HG02840 (cell line): ENCODE results near the gene SPACA7.

Experiments used
- ATAC-seq: cut with Tn5 transposase; IDR thresholded peaks from one replicate; pipeline ENCODE4 v1.9.1; 2021; ENCODE audit warnings: mild to moderate bottlenecking, moderate library complexity, moderate number of reproducible peaks; ENCODE audit not compliant: unreplicated experiment, low FRiP score

The SPACA7 gene, protein sequence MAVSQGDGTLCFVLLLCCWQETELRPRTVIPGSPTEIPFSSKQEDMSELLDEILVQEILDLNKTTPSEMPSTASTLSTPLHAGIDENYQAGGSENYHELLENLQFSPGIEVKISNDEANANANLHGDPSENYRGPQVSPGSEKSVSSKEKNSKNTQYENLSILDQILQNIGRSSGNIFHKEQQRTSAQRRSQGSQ

GRCh38 chr13:112376050-112376681, at the start of gene SPACA7:
Gene SPACA7, plus strand, starts transcription at chr13:112376355. Its CDS starts 31 bp downstream, at chr13:112376386.
- ATAC-seq, result no peak

GRCh38 chr13:112326821-112327370, 49.3 kb upstream of the SPACA7 start:
- no peak for ATAC-seq

GRCh38 chr13:112328936-112329335, 47.2 kb upstream of the SPACA7 start:
- ATAC-seq, result no peak

DNA sequence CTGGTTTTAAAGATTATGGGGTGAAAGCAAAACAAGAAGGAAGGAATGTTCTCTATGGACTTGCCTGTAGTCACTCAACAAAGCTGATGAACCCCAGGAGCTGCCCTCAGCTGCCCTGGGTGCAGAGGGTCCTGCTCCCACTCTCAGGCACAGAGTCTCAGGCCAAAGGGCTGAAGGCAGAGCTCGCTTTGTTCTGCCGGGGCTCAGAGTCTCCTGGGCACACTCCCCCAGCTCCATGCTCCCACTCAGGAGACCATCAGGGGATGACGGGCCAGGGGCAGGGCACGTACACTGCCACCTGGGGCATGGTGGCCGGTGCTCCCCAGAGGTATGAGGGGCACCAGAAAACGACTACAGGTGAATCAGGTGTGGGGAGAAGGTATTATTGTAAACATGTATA, 46.8 kb upstream of the SPACA7 start:
- no peak for ATAC-seq

GRCh38 chr13:112330066-112330465, 46.1 kb upstream of the SPACA7 start:
- ATAC-seq, result no peak

DNA sequence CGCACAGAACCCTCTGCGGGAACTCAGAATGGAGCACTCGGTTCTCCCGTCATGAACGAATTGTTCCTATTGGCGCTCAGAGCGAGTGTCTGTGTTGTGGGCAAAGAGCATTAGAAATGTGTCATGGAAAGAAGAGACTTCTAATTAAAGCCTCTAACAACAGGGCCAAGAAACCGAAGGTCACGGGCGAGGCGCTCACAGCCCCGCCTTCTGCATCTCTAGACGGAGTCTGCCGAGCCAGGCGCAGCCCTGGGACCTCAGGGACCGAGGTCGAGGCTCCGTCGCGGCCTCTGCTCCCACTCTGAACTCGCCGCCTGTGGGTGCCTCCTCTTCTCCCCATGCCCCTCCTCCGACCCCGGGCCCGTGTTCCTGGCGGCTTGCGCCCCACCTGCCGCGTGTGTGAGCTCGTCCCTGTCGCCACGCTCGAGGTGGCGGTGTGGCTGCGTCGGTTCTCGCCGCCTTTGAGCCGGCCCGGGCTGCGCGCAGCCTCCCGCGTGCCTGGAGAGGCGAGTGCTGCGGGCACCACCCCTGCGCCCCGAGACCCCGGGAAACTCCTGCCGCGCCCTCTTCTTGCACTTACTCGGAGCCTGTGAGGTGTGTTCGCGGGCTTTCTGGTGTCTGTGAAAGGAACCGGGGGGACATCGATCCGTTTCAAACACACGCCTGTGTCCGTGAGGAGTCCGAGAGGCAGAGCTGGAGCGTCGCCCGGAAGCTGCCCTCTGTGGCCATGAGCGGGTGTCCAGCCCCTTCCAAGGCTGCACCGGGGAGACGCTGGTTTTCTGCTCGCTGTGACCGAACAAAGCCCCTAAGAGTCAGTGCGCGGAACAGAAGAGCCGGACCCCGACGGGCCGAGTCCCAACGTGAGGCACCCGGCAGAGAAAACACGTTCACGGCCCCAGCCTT, 45.4 kb upstream of the SPACA7 start:
- no peak for ATAC-seq

- ATAC-seq, result no peak
These were observed 44.5 kb upstream of the SPACA7 start for GRCh38 chr13:112331675-112332074.

DNA sequence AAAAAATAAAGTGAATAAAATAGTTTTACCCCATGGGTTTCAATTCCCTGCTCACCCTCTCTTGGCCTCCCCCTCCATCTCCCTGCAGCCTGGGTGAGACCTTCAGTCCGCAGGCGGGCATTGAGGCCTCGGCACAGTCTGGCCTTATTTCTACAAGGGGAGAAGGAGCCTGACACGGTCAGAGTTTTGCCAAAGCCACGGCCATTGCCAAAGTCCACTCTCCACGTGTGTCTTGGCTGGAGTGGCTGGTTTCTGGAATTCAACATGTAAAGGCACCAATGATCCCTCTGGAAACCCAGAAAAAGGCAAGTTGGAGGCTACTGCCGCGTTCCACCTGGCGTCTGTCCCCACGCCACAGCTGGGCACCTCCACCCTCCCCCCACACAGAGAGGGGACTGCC, 43.4 kb upstream of the SPACA7 start:
- ATAC-seq, result no peak

- no peak for ATAC-seq
These were observed 42.2 kb upstream of the SPACA7 start for GRCh38 chr13:112333756-112334543.

- ATAC-seq, result no peak
These were observed 41.0 kb upstream of the SPACA7 start for GRCh38 chr13:112335135-112335534.

GRCh38 chr13:112341446-112341845, 34.7 kb upstream of the SPACA7 start:
- no peak for ATAC-seq

DNA sequence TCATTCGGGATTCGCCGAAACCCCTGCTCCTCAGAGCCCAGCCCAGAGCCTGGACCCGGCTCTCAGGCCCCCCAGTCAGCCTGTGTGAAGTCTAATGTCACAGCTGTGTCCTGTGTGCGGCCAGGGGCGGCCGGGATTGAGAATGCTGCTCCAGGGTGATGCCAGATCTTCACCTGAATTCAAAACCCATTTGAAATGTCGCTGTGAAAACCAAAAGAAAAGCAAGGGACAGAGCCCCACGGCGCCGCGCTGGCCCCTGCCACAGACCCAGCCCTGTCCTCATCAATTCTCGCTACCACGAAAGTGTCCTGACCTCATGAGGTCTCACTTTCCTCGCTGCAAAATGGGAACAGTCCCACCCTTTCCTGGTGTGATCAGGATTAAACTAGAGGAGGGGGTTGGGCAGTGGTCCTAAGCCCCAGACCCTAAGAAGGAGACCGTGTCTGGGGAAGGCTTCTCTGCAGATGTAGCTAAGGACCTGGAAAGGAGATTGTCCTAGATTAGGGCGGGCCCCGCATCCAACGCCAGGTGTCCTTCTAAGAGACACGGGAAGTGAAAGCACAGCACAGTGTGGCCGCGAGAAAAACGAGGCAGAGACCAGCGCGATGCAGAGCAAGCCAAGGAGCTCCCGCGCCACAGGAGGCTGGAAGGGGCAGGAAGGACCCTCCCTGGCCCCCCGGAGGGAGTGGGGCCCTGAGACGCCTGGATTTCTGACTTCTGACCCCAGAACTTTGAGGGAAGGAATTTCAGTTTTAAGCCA, 34.0 kb upstream of the SPACA7 start:
- no peak for ATAC-seq

- ATAC-seq, result no peak
These were observed 33.3 kb upstream of the SPACA7 start for GRCh38 chr13:112342841-112343361.

- no peak for ATAC-seq
These were observed 32.6 kb upstream of the SPACA7 start for GRCh38 chr13:112343591-112343990.

DNA sequence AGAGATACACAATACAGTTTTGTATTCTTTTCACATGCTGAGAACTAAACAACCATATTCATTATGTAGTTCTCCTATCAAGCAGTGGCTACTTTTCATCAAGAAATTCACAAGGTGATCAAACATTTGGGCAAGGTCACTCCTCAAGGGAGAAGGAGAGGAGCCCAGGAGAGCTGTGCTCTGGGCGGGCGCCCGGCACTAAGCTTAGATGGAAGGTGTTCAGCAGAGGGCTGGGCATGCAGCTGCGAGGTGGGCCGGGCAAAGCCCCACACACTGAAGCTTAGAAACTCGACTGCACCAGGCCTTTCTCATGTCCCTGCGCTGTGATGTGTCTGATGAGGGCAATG, 30.4 kb upstream of the SPACA7 start:
- no peak for ATAC-seq

- no peak for ATAC-seq
These were observed 29.8 kb upstream of the SPACA7 start for GRCh38 chr13:112346173-112346898.

- no peak for ATAC-seq
These were observed 29.3 kb upstream of the SPACA7 start for GRCh38 chr13:112346899-112347229.

DNA sequence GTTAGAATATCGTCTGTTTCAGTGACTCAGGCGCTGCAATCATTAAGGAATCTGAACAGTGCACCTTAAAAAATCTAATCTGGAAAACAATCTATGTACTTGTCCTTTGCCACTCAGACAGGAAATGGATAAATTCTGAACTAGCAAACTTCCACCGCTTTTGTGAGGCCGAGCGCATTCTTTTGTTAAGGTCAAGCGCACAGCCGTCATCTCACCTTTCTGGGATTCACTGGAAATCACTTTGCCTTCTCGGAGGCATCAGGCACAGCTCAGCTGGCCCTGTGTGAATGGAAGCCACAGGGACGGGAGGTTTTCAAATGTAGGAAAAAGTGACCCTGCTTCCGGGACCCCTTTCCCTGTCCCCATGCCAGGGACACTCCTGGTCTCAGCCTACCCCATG, 28.2 kb upstream of the SPACA7 start:
- no peak for ATAC-seq
